Stomach (tissue), 9 donors: ENCODE results near the gene STK24. TPM values are rescaled to one million over a fixed set of nuclear protein-coding genes. Genes with fewer than 3 reads are reported as not detected.

Experiments used
- DNase-seq, 2 donors: peaks; one replicate each; pipeline versions ENCODE4 v3.0.0 to v3.0.0-alpha.2; 2013 to 2019
- H3K27ac ChIP-seq, 5 donors: fragments of 200-600 bp in 4 of 5; sonication (generic) in 4 of 5; one replicate each; pipeline ENCODE4 v1.5.1; 2013 to 2019; ENCODE audit warnings: mild to moderate bottlenecking in 1 of 5, moderate library complexity in 1 of 5
- H3K27me3 ChIP-seq, 3 donors: fragments of 200-600 bp; sonication (generic); one replicate each; pipeline ENCODE4 v1.5.1; 2017 to 2019; ENCODE audit warnings: mixed run types in 1 of 3
- H3K36me3 ChIP-seq, 4 donors: fragments of 200-600 bp; sonication (generic); 1 replicate in 3 of 4; 2 replicates in 1 of 4; pipeline ENCODE4 v1.5.1; 2016 to 2019
- H3K4me1 ChIP-seq, 4 donors: fragments of 200-600 bp; sonication (generic); one replicate each; pipeline ENCODE4 v1.5.1; 2016 to 2019
- H3K4me3 ChIP-seq, 4 donors: fragments of 200-600 bp; sonication (generic) in 3 of 4; one replicate each; pipeline ENCODE4 v1.5.1; 2016 to 2019; ENCODE audit warnings: mild to moderate bottlenecking in 1 of 4
- H3K9me3 ChIP-seq, 4 donors: fragments of 200-600 bp; sonication (generic); one replicate each; pipeline ENCODE4 v1.5.1; 2016 to 2019
- EP300 ChIP-seq: sonication (generic); formaldehyde crosslinking; IDR thresholded peaks from one replicate; pipeline ENCODE4 v1.6.1; 2017; ENCODE audit warnings: antibody characterized with exemption
- POLR2A ChIP-seq, 4 donors: fragments of 450-650 bp; IDR thresholded peaks; one replicate each; pipeline ENCODE4 v1.6.1; 2016; ENCODE audit warnings: antibody characterized with exemption in 4 of 4, control low read depth in 2 of 4, mild to moderate bottlenecking in 1 of 4, moderate library complexity in 1 of 4
- POLR2AphosphoS5 ChIP-seq, 3 donors: sonication (generic); formaldehyde crosslinking; IDR thresholded peaks; one replicate each; pipeline ENCODE4 v1.6.1; 2016; ENCODE audit warnings: antibody characterized with exemption in 3 of 3
- WGBS, 5 donors: extraction: QIAGEN DNeasy Blood & Tissue Kit in 3 of 5; methylation state at CpG; one replicate each; pipeline versions ENCODE4 v1.1.5 to v1.1.7; 2013 to 2018; 5-methylcytosine and 5-hydroxymethylcytosine counted together
- intact Hi-C: fragments of 100-400 bp; cut with DNase I; formaldehyde crosslinking; loops from one replicate; pipeline ENCODE4 v1.15.1; 2023; ENCODE audit warnings: low total_unique reads
- polyA plus RNA-seq, 3 donors: library from polyadenylated mRNA; stranded (reverse); fragments of 200-250 nt; gene quantifications; one replicate each; pipeline ENCODE4 v1.2.3, GENCODE V29; 2013
- total RNA-seq, 5 donors: library from RNA; depleted of rRNA; stranded (reverse); fragments of >200 nt; gene quantifications; one replicate each; pipeline versions ENCODE4 v1.1.0 to v1.2.3, GENCODE V29; 2014 to 2016
- TF ChIP-seq, protein P1 (sequence below), 7 experiments: fragments of 450-650 bp in 4 of 7; fragments of 200-600 bp in 3 of 7; sonication (generic) in 3 of 7; IDR thresholded peaks; one replicate each; pipeline ENCODE4 v1.5.1; 2016 to 2019; ENCODE audit warnings: antibody characterized with exemption in 7 of 7, control low read depth in 2 of 7, mild to moderate bottlenecking in 1 of 7
- donor health status: healthy with polysubstance abuse.
- donor health status: Bipolar disorder and iron deficiency.
- donor health status: healthy.

STK24 gene
- total and polyA plus RNA-seq, 8 donors, result 33.0 to 139 (median 59.5) TPM

DNA sequence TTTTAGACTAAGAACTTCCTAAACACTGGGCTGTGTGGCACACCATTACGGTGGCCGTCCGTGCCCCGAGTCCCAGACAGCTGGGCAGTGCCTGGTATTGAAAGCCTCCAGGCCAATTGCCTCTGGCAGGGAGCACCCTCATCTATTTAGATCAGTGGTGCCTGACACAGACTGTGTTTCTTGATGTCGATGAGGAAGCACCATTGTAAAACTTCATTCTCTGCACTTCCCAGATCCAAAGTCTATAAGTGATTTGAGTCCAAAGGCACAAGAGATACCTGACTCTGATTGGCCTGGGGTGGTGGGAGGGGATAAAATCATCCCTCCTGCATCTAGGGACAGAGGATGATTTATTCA is 8.5 kb upstream of the STK24 start:
- H3K27me3 ChIP-seq, result no peaks in the 10 kb centered on the region
- H3K36me3 ChIP-seq, result no peaks in the 10 kb centered on the region
- H3K4me1 ChIP-seq, result peaks cover 0 to 32% (median 13%) of the 10 kb centered on the region in 4 donors
- TF ChIP-seq EP300 (no peak), POLR2AphosphoS5 (IDR thresholded peaks at IDR 0.05) (no peak), POLR2A (IDR thresholded peaks at IDR 0.05) (no peak)
- TF ChIP-seq, protein P1, sequence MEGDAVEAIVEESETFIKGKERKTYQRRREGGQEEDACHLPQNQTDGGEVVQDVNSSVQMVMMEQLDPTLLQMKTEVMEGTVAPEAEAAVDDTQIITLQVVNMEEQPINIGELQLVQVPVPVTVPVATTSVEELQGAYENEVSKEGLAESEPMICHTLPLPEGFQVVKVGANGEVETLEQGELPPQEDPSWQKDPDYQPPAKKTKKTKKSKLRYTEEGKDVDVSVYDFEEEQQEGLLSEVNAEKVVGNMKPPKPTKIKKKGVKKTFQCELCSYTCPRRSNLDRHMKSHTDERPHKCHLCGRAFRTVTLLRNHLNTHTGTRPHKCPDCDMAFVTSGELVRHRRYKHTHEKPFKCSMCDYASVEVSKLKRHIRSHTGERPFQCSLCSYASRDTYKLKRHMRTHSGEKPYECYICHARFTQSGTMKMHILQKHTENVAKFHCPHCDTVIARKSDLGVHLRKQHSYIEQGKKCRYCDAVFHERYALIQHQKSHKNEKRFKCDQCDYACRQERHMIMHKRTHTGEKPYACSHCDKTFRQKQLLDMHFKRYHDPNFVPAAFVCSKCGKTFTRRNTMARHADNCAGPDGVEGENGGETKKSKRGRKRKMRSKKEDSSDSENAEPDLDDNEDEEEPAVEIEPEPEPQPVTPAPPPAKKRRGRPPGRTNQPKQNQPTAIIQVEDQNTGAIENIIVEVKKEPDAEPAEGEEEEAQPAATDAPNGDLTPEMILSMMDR (IDR thresholded peaks at IDR 0.05), result no peak
- intact Hi-C loops, result no loop called here
- DNase-seq, result no peak
- H3K9me3 ChIP-seq, result no peaks in the 10 kb centered on the region
- no peak overlapping the region for H3K4me3 ChIP-seq
- peak overlapping the region in 1 of 5 donors; percentile 6 for H3K27ac ChIP-seq
- WGBS, 5 donors, result 58 to 84% (median 71%) methylated on average over 5 of the region's 5 CpGs

- Histone ChIP-seq H3K36me3 (no peaks in the 10 kb centered on the region), H3K27me3 (no peaks in the 10 kb centered on the region), H3K4me1 (peaks cover 0 to 32% (median 13%) of the 10 kb centered on the region in 4 donors), H3K27ac (peak overlapping the region in 1 of 5 donors; percentile 6), H3K9me3 (no peaks in the 10 kb centered on the region), H3K4me3 (no peak overlapping the region)
- intact Hi-C loops, result no loop called here
- WGBS, 5 donors, result 43 to 56% (median 49%) methylated on average over 4 of the region's 4 CpGs
- TF ChIP-seq POLR2AphosphoS5 (IDR thresholded peaks at IDR 0.05) (no peak), EP300 (no peak), POLR2A (IDR thresholded peaks at IDR 0.05) (no peak)
- TF ChIP-seq, protein P1 (IDR thresholded peaks at IDR 0.05), result no peak
- no peak for DNase-seq
These were observed 7.9 kb upstream of the STK24 start for GRCh38 chr13:98584668-98585397.

- Histone ChIP-seq H3K27ac (no peak overlapping the region), H3K36me3 (no peaks in the 10 kb centered on the region), H3K4me3 (no peak overlapping the region), H3K27me3 (no peaks in the 10 kb centered on the region), H3K9me3 (no peaks in the 10 kb centered on the region), H3K4me1 (peaks cover 6 to 49% (median 21%) of the 10 kb centered on the region in 4 donors)
- intact Hi-C loops, result no loop called here
- TF ChIP-seq, protein P1 (IDR thresholded peaks at IDR 0.05), result no peak
- TF ChIP-seq EP300 (no peak), POLR2AphosphoS5 (IDR thresholded peaks at IDR 0.05) (no peak), POLR2A (IDR thresholded peaks at IDR 0.05) (no peak)
- WGBS, 5 donors, result 77 to 96% (median 92%) methylated on average over 6 of the region's 6 CpGs
- peak in 1 of 2 donors; percentile 30 for DNase-seq
These were observed 6.0 kb upstream of the STK24 start for GRCh38 chr13:98582947-98583346.

DNA sequence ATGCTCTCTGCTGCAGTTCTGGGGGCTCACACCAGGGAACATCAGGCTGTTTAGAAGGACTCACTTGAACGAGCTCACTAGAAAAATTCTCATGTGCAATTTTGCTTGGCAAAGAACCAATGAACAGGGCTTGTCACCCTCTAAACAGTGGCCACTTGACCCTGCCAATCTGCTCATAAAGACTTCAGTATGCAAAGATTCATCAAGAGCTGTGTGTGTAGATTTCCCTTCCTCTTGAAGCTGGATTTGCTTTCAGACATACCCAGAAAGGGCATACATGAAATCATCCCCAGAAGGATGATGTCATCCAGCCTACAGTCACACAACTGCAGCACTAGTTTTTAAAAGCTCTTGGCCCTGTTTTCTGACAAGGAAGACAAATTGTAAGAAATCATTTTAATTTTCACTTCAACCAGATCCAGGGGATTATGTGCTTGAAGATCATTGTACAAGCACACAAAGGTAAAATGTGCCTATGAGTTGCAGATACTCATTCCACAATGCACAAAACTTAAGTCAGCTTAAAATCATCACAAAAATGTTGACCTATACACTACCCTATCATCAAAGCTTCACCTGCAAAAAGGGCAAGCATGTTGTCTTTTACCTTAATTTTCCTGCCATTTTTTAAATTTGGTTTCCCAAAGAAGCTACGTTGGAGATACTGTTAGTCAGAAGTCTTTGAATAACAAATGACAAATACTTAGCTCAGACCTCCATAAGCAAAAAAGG is 5.2 kb upstream of the STK24 start:
- peak overlapping the region in 4 of 5 donors; percentile 51 to 73 (median 60) for H3K27ac ChIP-seq
- DNase-seq, result peak in 1 of 2 donors; percentile 80
- H3K36me3 ChIP-seq, result no peaks in the 10 kb centered on the region
- 35 to 60% (median 48%) methylated on average over 2 of the region's 2 CpGs for WGBS, 5 donors
- H3K9me3 ChIP-seq, result no peaks in the 10 kb centered on the region
- H3K4me1 ChIP-seq, result peaks cover 10 to 53% (median 23%) of the 10 kb centered on the region in 4 donors
- intact Hi-C loops, result no loop called here
- H3K27me3 ChIP-seq, result no peaks in the 10 kb centered on the region
- TF ChIP-seq POLR2A (IDR thresholded peaks at IDR 0.05) (no peak), EP300 (no peak), POLR2AphosphoS5 (IDR thresholded peaks at IDR 0.05) (no peak)
- TF ChIP-seq, protein P1 (IDR thresholded peaks at IDR 0.05), result no peak
- no peak overlapping the region for H3K4me3 ChIP-seq
